Osteocyte (in vitro differentiated cells): ENCODE results near the gene GRID1. TPM values are rescaled to one million over a fixed set of nuclear protein-coding genes. Genes with fewer than 3 reads are reported as not detected.

Experiments used
- DNase-seq: peaks from one replicate; pipeline ENCODE4 v3.0.0; 2021; ENCODE audit warnings: mixed read lengths; ENCODE audit not compliant: unreplicated experiment; ENCODE audit errors: extremely low spot score
- H3K27ac Mint-ChIP-seq: one replicate; pipeline ENCODE4 v1.8.0; 2021; ENCODE audit warnings: mild to moderate bottlenecking, mixed read lengths; ENCODE audit not compliant: unreplicated experiment
- H3K27me3 Mint-ChIP-seq: one replicate; pipeline ENCODE4 v1.8.0; 2021; ENCODE audit warnings: mixed read lengths; ENCODE audit not compliant: unreplicated experiment
- H3K36me3 Mint-ChIP-seq: one replicate; pipeline ENCODE4 v1.8.0; 2021; ENCODE audit warnings: mixed read lengths; ENCODE audit not compliant: unreplicated experiment
- H3K4me1 Mint-ChIP-seq: one replicate; pipeline ENCODE4 v1.8.0; 2021; ENCODE audit warnings: mixed read lengths; ENCODE audit not compliant: unreplicated experiment
- H3K4me3 Mint-ChIP-seq: one replicate; pipeline ENCODE4 v1.8.0; 2021; ENCODE audit warnings: mild to moderate bottlenecking, moderate library complexity, mixed read lengths; ENCODE audit not compliant: unreplicated experiment
- H3K9me3 Mint-ChIP-seq: one replicate; pipeline ENCODE4 v1.8.0; 2021; ENCODE audit warnings: mixed read lengths; ENCODE audit not compliant: unreplicated experiment
- CTCF ChIP-seq: fragments of 200-600 bp; sonication (generic); IDR thresholded peaks from 2 replicates; pipeline ENCODE4 v1.5.0; 2021; ENCODE audit warnings: antibody characterized with exemption, mild to moderate bottlenecking, moderate library complexity
- total RNA-seq: library from RNA; stranded (reverse); gene quantifications from 2 replicates; pipeline ENCODE4 v1.2.1, GENCODE V29; 2021

Gene GRID1
- total RNA-seq, 1 donor from 2014 or later = 0.11 TPM

DNA sequence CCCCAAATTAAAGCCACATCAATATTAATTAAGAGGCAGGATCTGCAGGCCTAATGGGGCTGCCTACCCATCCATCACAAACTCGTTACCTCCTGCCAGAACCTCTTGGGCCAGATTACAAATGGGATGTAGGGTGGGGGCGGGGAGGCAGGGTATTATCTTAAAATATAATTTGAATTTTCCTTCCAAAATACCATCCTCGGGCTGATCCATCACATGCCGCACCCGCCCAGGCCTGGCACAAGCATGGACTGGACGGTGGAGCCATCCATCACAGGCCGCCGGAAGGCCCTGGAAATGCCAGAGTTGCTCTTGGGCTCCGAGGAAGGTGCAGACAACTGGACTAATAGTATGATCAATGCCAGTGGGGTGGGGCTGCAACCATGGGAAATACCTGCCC, 212.8 kb downstream of the GRID1 start:
- no peaks in the 10 kb centered on the region for H3K36me3 Mint-ChIP-seq
- H3K4me3 Mint-ChIP-seq = no peak overlapping the region
- no peak for DNase-seq

GRCh38 chr10:86152911-86153310, 213.7 kb downstream of the GRID1 start:
- H3K27ac Mint-ChIP-seq = no peak overlapping the region
- H3K9me3 Mint-ChIP-seq = no peaks in the 10 kb centered on the region
- DNase-seq = no peak
- H3K36me3 Mint-ChIP-seq = no peaks in the 10 kb centered on the region
- H3K27me3 Mint-ChIP-seq = no peaks in the 10 kb centered on the region
- no peak for TF ChIP-seq CTCF
- no peak overlapping the region for H3K4me3 Mint-ChIP-seq
- no peaks in the 10 kb centered on the region for H3K4me1 Mint-ChIP-seq

More for the DNA sequence above, 212.8 kb downstream of the GRID1 start:
- TF ChIP-seq CTCF = no peak
- Mint-ChIP-seq H3K4me1 (no peaks in the 10 kb centered on the region), H3K27me3 (no peaks in the 10 kb centered on the region), H3K27ac (no peak overlapping the region), H3K9me3 (no peaks in the 10 kb centered on the region)

DNA sequence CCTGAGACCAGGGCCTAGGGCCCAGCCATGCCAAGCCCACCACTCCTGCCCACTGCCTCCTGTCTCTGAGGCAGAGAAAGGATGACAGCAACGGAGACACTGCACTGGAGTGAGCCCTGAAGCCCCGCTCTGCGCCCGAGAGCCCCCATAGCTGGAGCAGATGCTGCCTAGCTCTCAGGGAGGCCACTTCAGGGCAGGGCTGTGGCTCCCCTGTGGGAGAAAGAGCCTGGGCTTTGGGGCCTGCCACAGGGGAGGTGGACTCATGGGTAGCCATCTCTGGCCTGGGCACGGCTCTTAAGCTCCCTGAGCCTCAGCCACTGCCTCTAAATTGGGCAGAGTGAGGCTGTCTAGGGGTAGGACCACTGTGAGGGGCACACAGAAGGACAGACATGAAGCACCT, 214.2 kb downstream of the GRID1 start:
- Mint-ChIP-seq H3K27ac (no peak overlapping the region), H3K4me3 (no peak overlapping the region), H3K27me3 (no peaks in the 10 kb centered on the region), H3K9me3 (no peaks in the 10 kb centered on the region), H3K4me1 (no peaks in the 10 kb centered on the region), H3K36me3 (no peaks in the 10 kb centered on the region)
- DNase-seq = no peak
- no peak for TF ChIP-seq CTCF

DNA sequence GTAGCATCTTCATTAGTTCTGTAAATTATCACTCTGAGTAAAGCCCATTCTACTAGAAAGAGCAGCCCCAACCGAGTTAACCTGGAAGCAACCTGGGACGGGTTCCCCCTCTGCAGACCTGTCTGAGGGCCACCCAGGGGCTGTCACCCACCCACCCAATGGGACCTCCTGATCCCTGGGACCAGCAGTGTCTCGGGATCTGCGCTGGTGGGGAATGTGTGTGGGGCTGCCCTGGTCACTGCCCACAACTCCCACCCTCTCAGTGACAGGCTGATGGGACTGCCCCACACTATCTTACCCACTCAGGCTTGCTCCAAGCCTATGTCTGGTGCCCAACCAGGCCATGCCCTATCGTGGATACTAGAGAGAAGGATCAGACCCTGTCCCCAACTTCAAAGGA, 215.0 kb downstream of the GRID1 start:
- H3K27ac Mint-ChIP-seq = no peak overlapping the region

GRCh38 chr10:86149257-86149656, 217.3 kb downstream of the GRID1 start:
- DNase-seq = no peak
- TF ChIP-seq CTCF = no peak
- Mint-ChIP-seq H3K27ac (no peak overlapping the region), H3K4me1 (no peaks in the 10 kb centered on the region), H3K27me3 (no peaks in the 10 kb centered on the region), H3K36me3 (no peaks in the 10 kb centered on the region), H3K9me3 (no peaks in the 10 kb centered on the region), H3K4me3 (no peak overlapping the region)

More for the DNA sequence above, 215.0 kb downstream of the GRID1 start:
- no peak overlapping the region for H3K4me3 Mint-ChIP-seq
- TF ChIP-seq CTCF = no peak
- no peaks in the 10 kb centered on the region for H3K9me3 Mint-ChIP-seq
- DNase-seq = no peak
- H3K27me3 Mint-ChIP-seq = no peaks in the 10 kb centered on the region
- H3K4me1 Mint-ChIP-seq = no peaks in the 10 kb centered on the region
- no peaks in the 10 kb centered on the region for H3K36me3 Mint-ChIP-seq
